ENCODE results near the gene FAM107B. TPM values are rescaled to one million over a fixed set of nuclear protein-coding genes. Genes with fewer than 3 reads are reported as not detected.

Gene FAM107B
- total RNA-seq, 1 donor from 2014 or later: 43.0 TPM

- Histone ChIP-seq H4K20me1 (ENCODE audit: low read depth) (peaks cover 4% of the 10 kb centered on the region), H3F3A (ENCODE audit: low read depth) (no peaks in the 10 kb centered on the region), H3K79me2 (ENCODE audit: low read depth) (peaks cover 9% of the 10 kb centered on the region), H3K27me3 (no peaks in the 10 kb centered on the region), H3K4me2 (no peak overlapping the region), H3K36me3 (no peaks in the 10 kb centered on the region), H3K4me1 (no peaks in the 10 kb centered on the region), H3K9ac (no peak overlapping the region), H2AFZ (replicated peaks) (no peak overlapping the region), H3K4me3 (no peak overlapping the region), H3K9me3 (ENCODE audit: low read depth) (no peaks in the 10 kb centered on the region), H3K27ac (no peak overlapping the region)
- Mint-ChIP-seq H3K9me3 (no peaks in the 10 kb centered on the region), H3K4me1 (peaks cover 23% of the 10 kb centered on the region), H3K27ac (no peak overlapping the region), H3K36me3 (peaks cover 10% of the 10 kb centered on the region), H3K27me3 (ENCODE audit: insufficient read depth, low read depth) (no peaks in the 10 kb centered on the region), H3K4me3 (no peak overlapping the region)
- no peak for DNase-seq (ENCODE audit: low spot score)
- TF ChIP-seq EZH2phosphoT487 (IDR thresholded peaks at IDR 0.05): no peak
- no peak for TF ChIP-seq EZH2 (IDR thresholded peaks at IDR 0.05)
- TF ChIP-seq CTCF (IDR thresholded peaks at IDR 0.05): no peak
Observed at GRCh38 chr10:14540062-14540461, 234.6 kb downstream of the FAM107B start.

GRCh38 chr10:14539176-14539575 lies 235.5 kb downstream of the FAM107B start:
- Histone ChIP-seq H3K36me3 (no peaks in the 10 kb centered on the region), H3K4me3 (no peak overlapping the region), H3K27ac (no peak overlapping the region), H3K79me2 (ENCODE audit: low read depth) (peaks cover 9% of the 10 kb centered on the region), H3K4me2 (no peak overlapping the region), H2AFZ (replicated peaks) (no peak overlapping the region), H3F3A (ENCODE audit: low read depth) (no peaks in the 10 kb centered on the region), H4K20me1 (ENCODE audit: low read depth) (peaks cover 4% of the 10 kb centered on the region), H3K4me1 (no peaks in the 10 kb centered on the region), H3K9ac (no peak overlapping the region), H3K9me3 (ENCODE audit: low read depth) (no peaks in the 10 kb centered on the region), H3K27me3 (no peaks in the 10 kb centered on the region)
- no peaks in the 10 kb centered on the region for H3K27me3 Mint-ChIP-seq (ENCODE audit: insufficient read depth, low read depth)
- TF ChIP-seq EZH2phosphoT487 (IDR thresholded peaks at IDR 0.05): no peak
- TF ChIP-seq CTCF (IDR thresholded peaks at IDR 0.05): no peak
- no peak for TF ChIP-seq EZH2 (IDR thresholded peaks at IDR 0.05)
- H3K9me3 Mint-ChIP-seq: no peaks in the 10 kb centered on the region
- peaks cover 10% of the 10 kb centered on the region for H3K36me3 Mint-ChIP-seq
- DNase-seq (ENCODE audit: low spot score): no peak
- no peak overlapping the region for H3K4me3 Mint-ChIP-seq
- H3K4me1 Mint-ChIP-seq: peaks cover 22% of the 10 kb centered on the region
- H3K27ac Mint-ChIP-seq: no peak overlapping the region

GRCh38 chr10:14536241-14537213 lies 238.2 kb downstream of the FAM107B start:
- DNase-seq (ENCODE audit: low spot score): peak; percentile 90
- Mint-ChIP-seq H3K27me3 (ENCODE audit: insufficient read depth, low read depth) (peaks cover 3% of the 10 kb centered on the region), H3K36me3 (peaks cover 9% of the 10 kb centered on the region), H3K4me3 (no peak overlapping the region), H3K4me1 (peaks cover 25% of the 10 kb centered on the region), H3K27ac (no peak overlapping the region), H3K9me3 (no peaks in the 10 kb centered on the region)
- no peak overlapping the region for H3K9ac ChIP-seq
- H2AFZ ChIP-seq (replicated peaks): no peak overlapping the region
- no peak overlapping the region for H3K27ac ChIP-seq
- peaks cover 6% of the 10 kb centered on the region for H4K20me1 ChIP-seq (ENCODE audit: low read depth)
- H3K4me1 ChIP-seq: no peaks in the 10 kb centered on the region
- H3F3A ChIP-seq (ENCODE audit: low read depth): no peaks in the 10 kb centered on the region
- H3K36me3 ChIP-seq: no peaks in the 10 kb centered on the region
- H3K79me2 ChIP-seq (ENCODE audit: low read depth): peaks cover 12% of the 10 kb centered on the region
- H3K27me3 ChIP-seq: no peaks in the 10 kb centered on the region
- H3K4me3 ChIP-seq: no peak overlapping the region
- TF ChIP-seq EZH2phosphoT487 (IDR thresholded peaks at IDR 0.05): no peak
- TF ChIP-seq EZH2 (IDR thresholded peaks at IDR 0.05): no peak
- peak; percentile 83 for TF ChIP-seq CTCF (IDR thresholded peaks at IDR 0.05)
- no peak overlapping the region for H3K4me2 ChIP-seq
- no peaks in the 10 kb centered on the region for H3K9me3 ChIP-seq (ENCODE audit: low read depth)

Measured in neural progenitor cell (in vitro differentiated cells).